Mesodermal cell (in vitro differentiated cells): ENCODE data around the gene BEND3.
A peak's percentile ranks its signal among the peaks of the same experiment; 100 is the strongest.

Experiments
- H3K27ac ChIP-seq: 2 replicates; pipeline ENCODE4 v1.7.0; 2013; ENCODE audit warnings: mild to moderate bottlenecking, low read depth, low read length, moderate library complexity; ENCODE audit not compliant: severe bottlenecking
- H3K36me3 ChIP-seq: 2 replicates; pipeline ENCODE4 v1.7.1; 2013; ENCODE audit warnings: mild to moderate bottlenecking, low read length, moderate library complexity; ENCODE audit not compliant: control insufficient read depth, insufficient read depth
- H3K4me1 ChIP-seq: one replicate; pipeline ENCODE4 v1.7.1; 2013; ENCODE audit warnings: mild to moderate bottlenecking, low read length; ENCODE audit not compliant: insufficient read depth, control insufficient read depth, poor library complexity, severe bottlenecking
- H3K4me3 ChIP-seq: 2 replicates; pipeline ENCODE4 v1.7.0; 2013; ENCODE audit warnings: low read length, control low read depth, mild to moderate bottlenecking; ENCODE audit not compliant: insufficient read depth, poor library complexity, severe bottlenecking; ENCODE audit errors: extremely low read depth
- H3K9me3 ChIP-seq: 2 replicates; pipeline ENCODE4 v1.7.1; 2013; ENCODE audit warnings: mild to moderate bottlenecking, low read length, moderate library complexity; ENCODE audit not compliant: control insufficient read depth
- WGBS, 2 experiments: methylation state at CpG; one replicate each; pipeline ENCODE4 v1.1.5; 2013; ENCODE audit warnings: missing lambda C conversion rate in 2 of 2; ENCODE audit not compliant: insufficient coverage in 2 of 2; 5-methylcytosine and 5-hydroxymethylcytosine counted together

BEND3 gene

DNA sequence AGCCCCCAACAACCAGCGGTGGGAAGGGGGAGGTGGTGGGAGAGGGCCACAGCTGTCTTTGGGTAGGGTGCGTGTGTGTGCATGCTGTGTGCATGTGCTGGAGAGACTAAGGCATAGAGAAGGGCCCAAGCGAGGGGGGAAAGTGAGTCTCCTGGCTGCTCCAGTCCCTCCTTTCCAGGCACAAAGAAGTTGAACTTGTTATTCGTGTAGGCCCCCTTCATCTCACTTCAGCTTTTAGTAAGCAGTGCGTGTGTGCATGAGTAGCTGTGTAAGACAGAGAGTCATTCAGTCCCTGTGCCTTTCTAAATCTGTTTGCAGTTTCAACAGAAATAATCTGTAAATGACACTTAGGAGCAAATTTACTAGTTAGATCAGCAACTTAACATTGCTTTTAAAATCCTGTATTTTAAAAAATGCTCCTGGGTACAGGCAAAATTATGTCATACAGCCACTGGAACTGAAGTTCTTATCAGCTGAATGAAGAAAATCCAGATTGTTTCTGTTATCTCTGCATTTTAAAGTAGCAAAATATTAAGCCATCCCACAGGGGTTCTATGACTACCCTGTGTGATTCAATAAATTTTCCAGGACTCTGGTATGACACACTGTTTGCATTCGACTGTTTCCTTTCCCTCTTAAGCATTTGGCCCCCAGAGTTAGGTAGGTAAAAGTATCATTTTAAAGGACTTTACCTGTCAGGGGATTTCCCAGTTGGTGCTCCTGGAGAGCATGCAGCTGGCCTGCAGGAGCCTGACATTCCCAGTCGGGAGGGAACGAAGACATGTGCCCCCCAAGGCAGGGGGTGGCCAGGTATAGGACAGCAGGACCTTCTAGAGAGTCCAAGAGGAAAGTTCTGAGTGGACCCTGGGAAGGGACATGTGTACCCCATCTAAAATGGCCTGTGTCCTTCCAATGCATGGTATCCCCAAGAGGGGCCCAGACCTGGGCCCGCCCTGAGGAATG lies 48.3 kb downstream of the BEND3 start:
- peaks cover 13% of the 10 kb centered on the region for H3K36me3 ChIP-seq
- no peaks in the 10 kb centered on the region for H3K4me1 ChIP-seq
- WGBS, 2 experiments = 88 to 93% methylated on average over 7 to 8 of the region's 9 CpGs

DNA sequence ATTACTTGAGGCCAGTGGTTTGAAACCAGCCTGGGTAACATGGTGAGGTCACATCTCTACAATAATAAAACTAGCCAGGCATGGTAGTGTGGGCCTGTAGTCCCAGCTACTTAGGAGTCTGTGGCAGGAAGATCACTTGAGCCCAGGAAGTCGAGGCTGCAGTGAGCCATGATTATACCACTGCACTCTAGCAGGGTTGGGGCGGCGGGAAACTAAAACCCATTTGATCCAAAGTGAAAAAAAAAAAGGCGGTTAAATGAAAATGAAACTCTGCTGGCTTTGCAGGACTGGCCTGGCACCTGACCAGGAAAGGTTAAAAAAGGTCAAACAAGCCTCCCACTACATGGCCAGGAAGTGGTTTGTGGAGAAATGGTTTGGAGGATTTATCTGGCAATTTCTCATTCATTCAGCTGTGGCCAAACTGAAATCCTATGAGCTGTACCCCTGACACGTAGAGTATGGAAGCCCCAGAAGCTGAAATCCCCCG lies 50.7 kb downstream of the BEND3 start:
- Histone ChIP-seq H3K4me1 (no peaks in the 10 kb centered on the region), H3K9me3 (no peaks in the 10 kb centered on the region), H3K27ac (no peak overlapping the region), H3K36me3 (peaks cover 13% of the 10 kb centered on the region), H3K4me3 (no peak overlapping the region)
- WGBS, 2 experiments = 93 to 94% methylated on average over 4 to 6 of the region's 6 CpGs

More for the DNA sequence above, 48.3 kb downstream of the BEND3 start:
- no peak overlapping the region for H3K27ac ChIP-seq
- H3K9me3 ChIP-seq = no peaks in the 10 kb centered on the region
- no peak overlapping the region for H3K4me3 ChIP-seq

DNA sequence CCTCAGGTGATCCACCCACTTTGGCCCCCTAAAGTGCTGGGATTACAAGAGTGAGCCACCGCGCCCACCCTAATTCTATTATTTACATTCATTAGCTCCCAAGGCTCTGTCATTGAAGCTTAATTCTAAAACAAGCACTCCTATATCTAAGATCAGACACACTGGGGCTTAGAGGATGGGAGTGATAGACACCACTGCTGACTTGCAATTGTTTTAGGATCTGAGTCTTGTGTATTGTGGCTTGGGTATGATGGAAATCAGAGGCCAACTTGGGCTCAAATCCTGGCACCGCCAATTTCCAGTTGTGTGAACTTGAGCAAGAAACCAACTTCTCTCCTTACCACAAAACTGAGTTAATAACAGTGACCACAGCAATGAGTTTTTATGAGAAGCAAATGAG lies 52.6 kb downstream of the BEND3 start:
- H3K4me3 ChIP-seq = no peak overlapping the region
- no peaks in the 10 kb centered on the region for H3K4me1 ChIP-seq
- no CpG with 5 or more reads among the region's 3 CpGs for whole genome bisulfite sequencing, 2 experiments
- H3K27ac ChIP-seq = no peak overlapping the region
- peaks cover 5% of the 10 kb centered on the region for H3K36me3 ChIP-seq
- H3K9me3 ChIP-seq = no peaks in the 10 kb centered on the region

DNA sequence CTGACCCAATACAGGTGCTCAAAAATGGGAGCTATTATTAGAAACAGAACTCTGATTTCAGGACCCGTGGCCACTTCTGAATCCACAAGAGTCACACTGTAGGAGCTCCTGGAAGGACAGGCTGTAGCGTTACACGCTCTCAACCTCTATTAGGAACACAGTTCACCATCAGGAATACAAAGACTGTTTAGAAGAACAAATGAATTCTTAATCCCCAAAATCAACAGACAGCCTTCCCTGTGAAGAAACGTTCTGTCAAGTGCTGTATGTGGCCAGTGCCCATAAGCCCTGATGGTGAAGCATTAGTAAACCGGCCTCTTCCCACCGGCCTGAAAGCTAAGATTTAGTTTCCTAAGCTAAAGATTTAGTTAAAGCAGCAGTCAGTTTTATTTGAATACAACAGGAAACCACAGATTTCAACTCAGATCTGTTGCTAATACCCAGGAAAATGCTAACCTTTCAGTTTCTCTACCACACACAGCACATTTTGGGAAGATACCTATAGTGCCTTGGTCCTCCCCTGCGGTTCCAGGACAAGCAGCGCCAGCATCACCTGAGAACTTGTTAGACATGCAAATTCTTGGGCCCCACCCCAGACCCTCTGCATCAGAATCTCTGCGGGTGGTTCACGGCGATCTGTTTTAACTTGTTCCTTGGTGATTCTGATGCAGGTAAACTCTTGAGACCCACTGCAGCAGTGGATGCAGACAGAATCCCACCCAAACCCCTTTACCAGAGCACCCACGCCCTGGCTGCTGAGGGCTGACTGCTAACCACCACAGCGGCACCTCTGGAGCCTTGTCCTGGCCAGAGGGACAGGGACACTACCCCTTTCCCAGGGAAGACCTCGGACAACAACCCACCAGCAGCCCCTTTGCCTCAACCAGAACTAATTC lies 53.9 kb downstream of the BEND3 start:
- no peak overlapping the region for H3K27ac ChIP-seq

DNA sequence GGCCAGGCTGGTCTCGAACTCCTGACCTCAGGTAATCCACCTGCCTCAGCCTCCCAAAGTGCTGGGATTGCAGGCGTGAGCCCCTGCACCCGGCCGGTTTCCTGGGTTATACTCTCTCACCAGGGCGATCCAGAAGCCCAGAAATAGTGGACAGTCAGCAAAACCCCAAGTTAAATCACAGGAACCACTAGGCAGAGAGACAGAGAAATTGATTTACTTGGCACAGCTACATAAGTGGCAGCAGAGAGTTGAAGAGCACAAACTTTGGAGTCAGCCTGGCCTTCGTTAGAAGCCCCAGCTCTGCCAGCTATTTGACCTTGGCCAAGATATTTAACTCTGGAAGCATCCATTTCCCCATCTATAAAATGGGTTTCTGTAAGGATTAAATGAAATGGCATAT lies 54.6 kb downstream of the BEND3 start:
- no peaks in the 10 kb centered on the region for H3K36me3 ChIP-seq
- no peaks in the 10 kb centered on the region for H3K9me3 ChIP-seq
- 88 to 93% methylated on average over 5 of the region's 6 CpGs for WGBS, 2 experiments
- no peak overlapping the region for H3K4me3 ChIP-seq
- H3K4me1 ChIP-seq = no peaks in the 10 kb centered on the region
- H3K27ac ChIP-seq = no peak overlapping the region

More for the DNA sequence above, 53.9 kb downstream of the BEND3 start:
- WGBS, 2 experiments = 23 to 35% methylated on average over 10 to 11 of the region's 14 CpGs
- Histone ChIP-seq H3K36me3 (no peaks in the 10 kb centered on the region), H3K4me3 (no peak overlapping the region), H3K9me3 (no peaks in the 10 kb centered on the region), H3K4me1 (no peaks in the 10 kb centered on the region)

DNA sequence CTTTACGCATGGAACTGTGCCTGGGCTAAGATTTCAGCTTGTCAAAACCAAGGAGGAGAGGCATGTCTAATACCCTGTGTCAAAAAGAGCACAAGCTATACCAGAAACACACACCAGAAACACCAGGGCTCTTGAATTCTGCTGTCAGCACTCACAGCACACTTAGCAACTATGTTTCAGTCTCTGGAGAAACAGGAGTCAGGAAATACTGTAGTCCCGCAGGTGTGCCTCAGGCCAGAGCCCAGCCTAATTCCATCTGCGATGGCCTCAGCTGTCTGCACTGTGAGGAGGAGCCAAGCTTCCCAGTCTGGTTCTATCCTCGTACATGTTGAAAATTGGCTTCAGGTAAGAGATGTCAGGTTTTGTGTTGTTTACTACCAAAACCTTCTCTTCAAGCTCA lies 55.7 kb downstream of the BEND3 start:
- Histone ChIP-seq H3K36me3 (no peaks in the 10 kb centered on the region), H3K4me3 (no peak overlapping the region), H3K9me3 (no peaks in the 10 kb centered on the region), H3K4me1 (no peaks in the 10 kb centered on the region), H3K27ac (no peak overlapping the region)
- 95 to 96% methylated on average over 2 to 3 of the region's 4 CpGs for WGBS, 2 experiments

DNA sequence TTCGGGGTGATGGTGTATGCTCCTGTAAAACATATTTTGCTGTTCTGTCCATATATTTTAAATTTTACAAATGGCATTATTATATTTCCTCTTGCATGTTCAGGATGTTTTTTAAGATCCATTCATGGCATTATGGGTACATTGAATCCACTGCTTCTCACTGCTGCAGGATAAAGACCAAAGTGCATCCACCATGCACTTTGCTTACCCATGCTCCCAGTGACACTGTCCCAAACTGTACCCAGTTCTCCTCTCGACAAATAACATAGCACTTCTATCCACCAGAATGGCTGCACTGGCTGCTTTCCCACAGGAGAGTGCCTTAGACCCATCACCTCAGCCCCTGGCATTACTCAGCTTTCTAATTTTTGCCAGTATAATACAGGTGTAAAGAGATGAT lies 57.6 kb downstream of the BEND3 start:
- Histone ChIP-seq H3K4me1 (no peaks in the 10 kb centered on the region), H3K36me3 (no peaks in the 10 kb centered on the region), H3K4me3 (no peak overlapping the region), H3K9me3 (no peaks in the 10 kb centered on the region), H3K27ac (no peak overlapping the region)
- WGBS, 2 experiments = 75 to 100% methylated on average over 1 of the region's 2 CpGs

DNA sequence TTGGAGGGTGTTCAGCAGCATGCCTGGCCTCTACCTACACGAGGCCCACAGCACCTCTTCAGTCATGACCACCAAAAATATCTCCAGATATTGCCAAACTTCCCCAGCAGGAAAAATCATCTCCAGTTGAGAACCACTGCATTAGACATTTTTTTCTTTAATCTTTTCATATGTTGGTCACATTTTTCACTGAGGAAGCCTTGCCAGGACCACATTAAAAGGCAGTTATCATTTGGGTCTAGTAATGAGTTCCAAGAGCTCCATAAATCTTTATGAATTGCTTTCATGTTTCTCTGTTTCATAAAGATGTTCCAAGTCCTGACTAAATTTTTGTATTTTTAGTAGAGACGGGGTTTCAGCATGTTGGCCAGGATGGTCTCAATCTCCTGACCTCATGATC lies 58.5 kb downstream of the BEND3 start:
- H3K4me1 ChIP-seq = no peaks in the 10 kb centered on the region
- no peak overlapping the region for H3K4me3 ChIP-seq
- peaks cover under 1% of the 10 kb centered on the region for H3K36me3 ChIP-seq
- H3K27ac ChIP-seq = no peak overlapping the region
- H3K9me3 ChIP-seq = no peaks in the 10 kb centered on the region
- WGBS, 2 experiments = 90 to 100% methylated on average over 1 to 2 of the region's 2 CpGs

DNA sequence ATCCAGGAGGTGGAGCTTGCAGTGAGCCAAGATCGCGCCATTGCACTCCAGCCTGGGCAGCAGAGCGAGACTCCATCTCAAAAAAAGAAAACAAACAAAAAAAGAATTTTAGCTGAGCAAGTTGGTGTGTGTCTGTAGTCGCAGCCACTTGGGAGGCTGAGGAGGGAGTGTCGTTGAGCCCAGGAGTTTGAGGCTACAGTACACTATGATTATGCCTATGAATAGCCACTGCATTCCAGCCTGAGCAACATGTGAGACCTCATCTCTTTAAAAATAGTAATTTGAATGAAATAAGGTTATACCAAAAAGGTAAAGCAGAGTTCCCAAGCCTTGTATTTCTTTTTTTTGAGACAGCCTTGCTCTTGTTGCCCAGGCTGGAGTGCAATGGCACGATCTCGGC lies 67.5 kb downstream of the BEND3 start:
- Histone ChIP-seq H3K36me3 (peaks cover 7% of the 10 kb centered on the region), H3K4me1 (no peaks in the 10 kb centered on the region), H3K9me3 (no peaks in the 10 kb centered on the region), H3K4me3 (no peak overlapping the region), H3K27ac (no peak overlapping the region)
- 87 to 100% methylated on average over 3 to 4 of the region's 7 CpGs for WGBS, 2 experiments

DNA sequence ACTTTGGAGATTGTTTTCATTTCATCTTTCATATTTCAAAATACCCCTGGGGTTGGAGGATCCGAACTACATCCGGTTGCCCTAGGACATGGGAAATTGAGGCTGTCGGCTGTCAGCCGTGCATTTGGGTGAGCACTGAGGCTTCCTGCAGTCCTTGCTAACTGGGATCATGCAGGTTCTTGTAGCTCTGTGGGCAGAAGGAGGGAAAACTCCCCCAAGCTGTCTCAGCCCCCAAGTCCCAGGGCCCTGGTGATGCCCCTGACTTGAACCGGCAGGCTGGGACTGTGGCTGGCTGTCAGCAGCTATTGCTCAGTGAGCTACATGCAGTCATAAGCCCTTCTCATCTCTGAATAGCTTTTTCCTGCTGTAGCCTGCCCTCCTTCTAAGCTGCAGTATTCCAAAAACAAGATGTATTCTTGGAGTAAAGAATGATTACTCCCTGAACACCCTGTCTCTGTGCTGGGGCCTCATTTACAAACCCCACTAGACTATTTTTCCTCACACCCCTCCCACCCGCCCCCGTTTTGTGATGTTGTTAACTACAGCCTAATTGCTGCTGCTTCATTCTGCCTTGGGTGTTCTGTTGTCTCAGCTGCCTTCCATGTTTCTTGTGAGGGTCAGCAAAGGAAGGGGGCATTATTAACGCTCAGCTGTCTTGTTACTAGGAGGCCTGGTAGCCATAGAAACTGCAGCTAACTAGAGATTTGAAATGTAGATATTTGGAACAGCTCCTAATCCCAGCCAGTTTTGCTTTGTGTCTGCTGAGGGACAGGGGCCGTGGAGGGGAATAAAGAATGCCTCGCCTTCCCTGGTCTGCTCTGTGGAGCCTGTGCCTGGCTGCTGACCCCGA lies 69.3 kb downstream of the BEND3 start:
- Histone ChIP-seq H3K36me3 (peaks cover 5% of the 10 kb centered on the region), H3K27ac (peak overlapping the region; percentile 43), H3K4me3 (no peak overlapping the region), H3K4me1 (no peaks in the 10 kb centered on the region), H3K9me3 (no peaks in the 10 kb centered on the region)
- 82 to 87% methylated on average over 6 to 8 of the region's 11 CpGs for WGBS, 2 experiments
